HG03060 (cell line): ENCODE results near the gene IQCM.

Source experiments
- ATAC-seq: cut with Tn5 transposase; IDR thresholded peaks from one replicate; pipeline ENCODE4 v1.9.1; 2021; ENCODE audit warnings: low read depth, moderate number of reproducible peaks; ENCODE audit not compliant: unreplicated experiment

Gene IQCM

DNA sequence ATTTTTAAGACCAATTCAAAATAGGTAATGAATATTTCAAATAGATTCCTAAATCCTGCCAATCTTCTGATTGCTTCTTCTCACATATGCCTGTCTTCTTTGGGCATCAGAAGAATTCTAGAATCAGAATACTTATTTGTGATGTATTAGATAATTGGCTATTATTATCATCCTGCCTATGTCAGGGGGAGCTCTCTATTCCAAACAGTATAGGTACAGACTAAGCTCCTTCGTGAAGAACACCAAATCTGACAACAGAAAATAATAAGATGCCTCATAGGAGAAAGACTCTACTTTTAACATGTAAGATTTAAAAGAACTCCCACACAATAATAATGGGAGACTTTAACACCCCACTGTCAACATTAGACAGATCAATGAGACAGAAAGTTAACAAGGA lies at the start of gene IQCM:
Gene IQCM (minus strand): TSS at position 101 of the 400 bp plus-strand sequence. CDS start 73,152 bp downstream, outside the sequence.
- ATAC-seq: no peak

GRCh38 chr4:149857446-149857845 lies 41.8 kb upstream of the IQCM start:
- ATAC-seq: no peak

DNA sequence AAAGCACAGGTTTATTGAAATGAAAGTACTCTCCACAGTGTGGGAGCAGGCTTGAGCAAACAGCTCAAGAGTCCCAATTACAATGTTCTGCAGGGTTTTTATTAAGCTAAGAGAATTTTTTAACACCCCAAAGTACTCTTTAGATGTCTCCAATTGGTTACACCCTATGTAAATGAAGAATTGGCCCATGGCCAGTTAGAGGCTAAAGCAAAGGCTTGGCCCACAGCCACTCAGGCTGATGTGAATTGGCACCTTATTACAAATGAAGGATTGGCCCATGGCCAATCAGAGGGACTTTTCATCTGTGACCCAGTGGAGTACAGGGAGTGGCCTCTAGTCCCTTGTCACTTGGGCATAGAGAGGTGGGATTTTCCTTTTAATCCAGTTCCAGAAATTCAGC lies 30.1 kb upstream of the IQCM start:
- ATAC-seq: no peak

GRCh38 chr4:149841686-149842085 lies 26.0 kb upstream of the IQCM start:
- ATAC-seq: no peak

DNA sequence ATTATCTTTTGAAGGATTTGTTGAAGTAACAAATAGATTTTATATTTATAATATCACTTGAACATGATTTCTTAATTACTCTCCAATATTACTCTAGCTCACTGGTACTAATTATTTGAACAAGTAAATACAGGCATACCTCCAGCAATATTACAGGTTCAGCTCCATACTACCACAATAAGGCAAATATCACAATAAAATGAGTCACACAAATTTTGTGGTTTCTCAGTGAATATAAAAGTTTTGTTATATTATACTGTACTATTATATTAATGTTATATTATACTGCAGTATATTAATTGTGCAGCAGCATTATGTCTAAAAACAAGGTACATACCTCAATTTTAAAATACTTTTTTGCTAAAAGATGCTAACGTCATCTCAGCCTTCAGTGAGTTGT lies 22.4 kb upstream of the IQCM start:
- no peak for ATAC-seq

DNA sequence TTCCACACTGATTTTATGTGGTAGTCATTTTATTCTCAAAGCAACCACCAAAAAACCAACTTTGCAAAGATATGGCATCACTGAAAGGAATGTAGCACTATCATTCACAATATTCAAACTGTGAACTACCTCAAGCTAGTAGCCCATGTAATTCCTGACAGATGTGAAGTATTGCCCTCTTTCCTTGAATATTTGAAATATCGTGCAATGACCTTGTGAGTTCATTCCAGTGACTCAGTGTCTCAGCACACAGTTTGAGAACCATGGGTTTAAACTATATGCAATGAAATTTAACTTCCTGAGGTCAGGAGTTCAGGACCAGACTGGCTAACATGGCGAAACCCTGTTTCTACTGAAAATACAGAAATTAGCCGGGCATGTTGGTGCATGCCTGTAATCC lies 20.9 kb upstream of the IQCM start:
- ATAC-seq: no peak

GRCh38 chr4:149835280-149835679 lies 19.6 kb upstream of the IQCM start:
- no peak for ATAC-seq

DNA sequence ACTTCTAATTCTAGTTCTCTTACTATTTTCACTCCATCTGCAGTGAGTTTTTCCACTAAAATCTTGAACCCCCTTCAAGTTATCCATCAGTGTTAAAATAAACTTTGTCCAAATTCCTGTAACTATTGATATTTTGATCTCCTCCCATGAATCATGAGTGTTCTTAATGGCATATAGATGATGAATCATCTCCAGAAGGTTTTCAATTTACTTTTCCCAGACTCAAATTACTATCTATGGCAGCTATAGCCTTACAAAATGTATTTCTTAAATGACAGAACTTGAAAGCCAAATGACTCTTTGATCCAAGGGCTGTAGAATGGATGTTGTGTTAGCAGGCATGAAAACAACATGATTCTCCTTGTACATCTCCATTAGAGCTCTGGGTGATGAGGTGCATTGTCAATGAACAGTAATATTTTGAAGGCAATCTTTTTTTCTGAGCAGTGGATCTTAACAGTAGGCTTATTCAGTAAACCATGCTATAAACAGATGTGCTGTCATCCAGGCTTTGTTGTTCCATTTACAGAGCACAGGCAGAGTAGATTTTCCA lies 16.1 kb upstream of the IQCM start:
- ATAC-seq: no peak

GRCh38 chr4:149830823-149831222 lies 15.2 kb upstream of the IQCM start:
- ATAC-seq: no peak

- ATAC-seq: no peak
Observed at GRCh38 chr4:149825336-149825735, 9.7 kb upstream of the IQCM start.

GRCh38 chr4:149823769-149824221 lies 8.2 kb upstream of the IQCM start:
- no peak for ATAC-seq

DNA sequence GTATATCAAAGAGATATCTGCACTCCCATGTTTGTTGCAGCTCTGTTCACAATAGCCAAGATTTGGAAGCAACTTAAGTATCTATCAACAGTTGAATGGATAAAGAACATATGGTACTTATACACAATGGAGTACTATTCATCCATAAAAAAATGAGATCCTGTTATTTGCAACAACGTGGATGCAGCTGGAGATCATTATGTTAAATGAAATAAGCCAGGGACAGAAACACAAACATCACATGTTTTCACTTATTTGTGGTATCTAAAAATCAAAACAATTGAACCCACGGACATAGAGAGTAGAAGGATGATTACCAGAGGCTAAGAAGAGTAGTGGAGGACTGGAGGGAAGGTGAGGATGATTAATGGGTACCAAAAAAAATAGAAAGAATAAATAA lies 14.2 kb downstream of the IQCM start:
- ATAC-seq: no peak

- no peak for ATAC-seq
Observed at GRCh38 chr4:149799546-149799945, 16.1 kb downstream of the IQCM start.

- ATAC-seq: no peak
Observed at GRCh38 chr4:149796381-149796780, 19.3 kb downstream of the IQCM start.

GRCh38 chr4:149795256-149795655 lies 20.4 kb downstream of the IQCM start:
- no peak for ATAC-seq

GRCh38 chr4:149794352-149794751 lies 21.3 kb downstream of the IQCM start:
- ATAC-seq: no peak

DNA sequence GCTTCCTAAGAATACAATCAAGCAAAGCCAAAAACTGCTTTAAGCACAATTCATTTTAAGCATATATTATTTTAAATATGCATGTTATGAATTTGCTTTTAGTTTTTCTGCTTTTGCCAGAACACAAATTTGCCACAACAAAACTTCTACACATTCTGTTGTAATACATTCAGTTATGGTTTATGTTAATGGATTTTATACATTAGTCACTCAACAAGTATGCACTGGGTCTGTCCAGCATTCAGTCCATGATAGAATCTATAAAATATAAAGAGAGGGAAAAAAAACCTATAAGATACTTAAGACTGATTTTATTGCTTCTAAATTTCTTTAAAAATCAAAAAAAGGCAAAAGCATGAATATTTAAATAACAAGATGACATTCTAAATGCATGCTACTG lies 22.2 kb downstream of the IQCM start:
- ATAC-seq: no peak

GRCh38 chr4:149791851-149792250 lies 23.8 kb downstream of the IQCM start:
- ATAC-seq: no peak

GRCh38 chr4:149790172-149790907 lies 25.3 kb downstream of the IQCM start:
- ATAC-seq: no peak

DNA sequence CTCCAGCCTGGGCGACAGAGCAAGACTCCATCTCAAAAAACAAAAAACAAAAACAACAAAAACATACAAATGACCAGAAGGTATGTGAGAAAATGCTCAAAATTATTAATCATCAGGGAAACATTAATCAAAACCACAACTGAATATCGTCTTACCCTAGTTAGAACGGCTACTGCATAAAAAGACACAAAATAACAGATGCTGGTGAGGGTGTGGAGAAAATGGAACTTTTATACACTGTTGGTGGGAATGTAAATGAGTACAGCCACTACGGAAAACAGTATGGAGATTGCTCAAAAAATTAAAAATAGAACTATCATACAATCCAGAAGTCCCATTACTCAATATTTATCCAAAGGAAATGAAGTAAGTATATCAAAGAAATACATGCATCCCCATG lies 27.3 kb downstream of the IQCM start:
- no peak for ATAC-seq

DNA sequence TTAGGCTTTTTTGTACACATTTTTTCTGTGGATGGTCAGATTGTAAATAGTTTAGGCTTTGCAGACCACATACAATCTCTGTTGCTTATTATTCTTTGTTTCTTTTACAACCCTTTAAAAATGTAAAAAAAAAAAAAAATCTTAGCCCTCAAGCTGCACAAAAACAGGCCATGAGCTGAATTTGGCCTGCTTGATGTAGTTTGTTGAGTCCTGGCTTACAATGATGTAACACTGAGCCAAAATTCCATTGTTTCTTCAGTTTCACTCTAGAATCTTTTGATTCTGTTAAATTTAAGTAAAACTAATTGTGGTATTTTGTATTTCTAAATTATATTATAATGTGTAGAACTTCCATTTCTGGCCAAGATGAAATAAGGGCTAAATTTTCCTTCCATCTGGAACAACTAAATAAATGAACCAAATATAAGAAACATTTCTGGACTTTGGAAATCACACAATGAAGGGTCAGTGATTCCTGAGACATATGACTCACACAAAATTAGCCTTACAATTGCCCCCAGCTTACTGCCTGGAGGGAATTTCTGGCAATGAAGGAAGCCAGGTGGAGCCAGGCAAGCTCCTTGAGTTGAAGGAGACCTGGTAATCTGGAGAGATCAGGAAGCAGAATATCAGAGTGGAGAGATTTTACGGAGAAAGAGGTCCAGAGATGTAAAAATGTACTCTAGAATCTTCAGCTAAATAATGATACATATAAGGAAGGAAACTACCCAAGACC lies 29.8 kb downstream of the IQCM start:
- no peak for ATAC-seq

GRCh38 chr4:149784018-149784417 lies 31.6 kb downstream of the IQCM start:
- ATAC-seq: no peak
